Central memory CD4-positive, alpha-beta T cell (primary cell): ENCODE results near the gene ITPK1.
"Not testable (repeated sequence)": the region's sequence is repeated elsewhere in the genome, so short reads cannot be mapped to it uniquely, and the experiment has no call there.

Source experiments
- DNase-seq: peaks from one replicate; pipeline ENCODE4 v3.0.0; 2022

The ITPK1 gene

DNA sequence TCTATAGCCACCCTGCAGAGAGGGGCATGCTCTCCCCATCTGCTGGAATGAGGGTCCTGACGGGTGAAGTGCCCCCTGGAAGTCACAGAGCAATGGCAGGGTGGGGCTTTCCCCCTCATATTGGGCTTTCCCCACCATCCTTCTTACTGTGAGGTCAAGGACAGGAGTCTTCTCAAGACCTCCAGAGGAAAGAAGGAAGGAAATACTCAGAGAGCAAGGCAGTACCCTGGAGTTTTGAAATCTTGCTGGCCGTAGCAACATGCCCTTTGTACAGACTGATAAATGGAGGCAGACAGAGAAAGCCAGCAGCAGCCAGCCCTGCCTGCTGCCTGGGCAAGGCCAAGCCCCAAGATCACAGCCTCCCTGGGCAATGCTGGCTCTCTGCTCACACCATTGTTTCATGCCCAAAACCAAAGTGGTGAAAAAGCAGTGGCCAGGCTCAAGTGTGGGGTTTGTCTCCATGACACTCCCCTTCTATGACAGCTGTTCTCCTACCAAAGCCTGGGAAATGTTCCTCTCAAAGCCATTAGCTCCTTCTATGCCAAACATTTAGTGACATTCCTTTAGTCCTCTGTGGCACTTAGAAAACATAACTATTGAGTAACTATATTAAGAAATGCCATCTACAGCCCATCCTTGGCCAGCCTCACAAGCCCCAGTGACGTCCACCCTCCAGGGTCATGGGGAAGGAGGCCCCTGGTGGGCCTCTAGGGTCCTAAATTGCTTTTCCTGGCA is 13.2 kb upstream of the ITPK1 start:
- no peak for DNase-seq

DNA sequence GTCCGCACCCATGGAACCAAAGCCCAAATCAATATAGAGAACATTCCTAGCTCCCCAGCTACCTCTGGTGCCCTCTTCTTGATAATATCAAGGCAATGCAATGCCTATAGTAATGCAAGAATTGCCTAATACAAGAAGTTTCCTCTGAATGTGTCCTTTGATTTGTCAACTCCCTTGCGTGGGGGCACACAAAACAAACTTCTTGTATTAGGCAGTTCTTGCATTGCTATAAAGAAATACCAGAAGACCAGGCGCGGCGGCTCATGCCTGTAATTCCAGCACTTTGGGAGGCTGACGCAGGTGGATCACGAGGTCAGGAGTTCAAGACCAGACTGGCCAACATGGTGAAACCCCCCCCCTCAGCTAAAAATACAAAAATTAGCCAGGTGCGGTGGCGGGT is 10.4 kb upstream of the ITPK1 start:
- no peak for DNase-seq

DNA sequence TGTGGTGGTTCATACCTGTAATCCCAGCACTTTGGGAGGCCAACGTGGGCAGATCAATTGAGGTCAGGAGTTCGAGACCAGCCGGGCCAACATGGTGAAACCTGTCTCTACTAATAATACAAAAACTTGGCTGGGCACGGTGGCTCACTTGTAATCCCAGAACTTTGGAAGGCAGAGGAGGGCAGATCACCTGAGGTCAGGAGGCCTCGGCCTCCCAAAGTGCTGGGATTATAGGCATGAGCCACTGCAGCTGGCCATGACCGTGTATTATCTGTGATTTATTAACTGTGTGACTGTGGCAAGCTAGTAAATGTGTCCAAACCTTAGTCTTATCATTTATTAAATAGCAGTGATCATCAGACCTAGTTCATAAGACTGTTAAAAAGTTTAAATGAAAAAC is 7.1 kb upstream of the ITPK1 start:
- no peak for DNase-seq

DNA sequence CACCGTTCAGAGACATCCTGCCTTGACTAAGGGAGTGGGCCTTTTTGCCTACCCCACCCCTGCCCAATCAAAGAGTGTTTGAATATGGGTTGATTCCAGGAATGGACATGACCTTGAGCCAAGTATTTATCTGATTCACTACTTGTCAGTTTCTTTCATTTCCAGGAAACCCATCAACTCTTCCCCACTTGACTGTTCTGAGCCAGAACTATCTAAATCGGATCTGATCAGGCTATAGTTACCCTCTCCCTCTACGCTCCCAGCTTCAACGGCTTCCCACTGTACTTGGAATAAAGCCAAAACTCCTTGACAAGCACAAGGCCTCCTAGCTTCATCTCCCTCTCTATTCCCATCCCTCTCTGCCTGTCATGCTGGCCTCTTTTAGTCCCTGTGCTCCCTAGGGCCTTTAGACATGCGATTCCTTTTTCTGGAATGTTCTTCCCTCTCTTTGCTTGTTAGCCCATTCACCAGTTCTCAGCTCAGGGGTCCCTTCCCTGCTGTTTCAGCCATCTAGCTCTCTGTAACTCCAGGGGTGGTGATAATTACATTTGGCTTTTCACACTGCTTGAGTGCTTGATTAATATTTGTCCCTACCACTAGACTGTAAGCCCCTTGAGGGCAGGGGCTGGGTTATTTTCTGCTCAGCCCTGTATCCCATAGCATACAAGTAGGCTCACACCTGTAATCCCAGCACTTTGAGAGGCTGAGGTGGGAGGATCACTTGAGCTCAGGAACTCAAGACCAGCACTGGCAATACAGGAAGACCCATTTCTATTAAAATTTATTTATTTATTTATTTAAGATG is 5.5 kb upstream of the ITPK1 start:
- DNase-seq, result no peak

DNA sequence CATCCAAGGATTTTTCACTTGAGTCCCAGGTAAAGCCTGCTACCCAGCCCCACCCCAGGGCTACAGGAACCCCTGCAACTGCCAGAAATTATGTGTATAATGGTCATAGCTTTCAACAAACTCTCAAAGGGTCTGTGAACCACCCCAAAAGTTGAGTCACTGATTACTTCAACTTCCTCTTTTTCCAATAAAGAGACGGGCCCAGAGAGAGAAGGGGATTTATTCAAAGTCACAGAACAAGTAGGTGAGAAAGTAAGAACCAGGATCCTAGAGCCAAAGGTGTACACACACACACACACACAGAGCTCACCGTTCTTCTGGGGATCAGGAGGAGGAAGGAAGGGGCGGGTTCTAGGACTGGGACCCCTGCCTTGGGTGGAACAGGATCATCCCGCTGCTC is 4.8 kb upstream of the ITPK1 start:
- DNase-seq, result no peak

DNA sequence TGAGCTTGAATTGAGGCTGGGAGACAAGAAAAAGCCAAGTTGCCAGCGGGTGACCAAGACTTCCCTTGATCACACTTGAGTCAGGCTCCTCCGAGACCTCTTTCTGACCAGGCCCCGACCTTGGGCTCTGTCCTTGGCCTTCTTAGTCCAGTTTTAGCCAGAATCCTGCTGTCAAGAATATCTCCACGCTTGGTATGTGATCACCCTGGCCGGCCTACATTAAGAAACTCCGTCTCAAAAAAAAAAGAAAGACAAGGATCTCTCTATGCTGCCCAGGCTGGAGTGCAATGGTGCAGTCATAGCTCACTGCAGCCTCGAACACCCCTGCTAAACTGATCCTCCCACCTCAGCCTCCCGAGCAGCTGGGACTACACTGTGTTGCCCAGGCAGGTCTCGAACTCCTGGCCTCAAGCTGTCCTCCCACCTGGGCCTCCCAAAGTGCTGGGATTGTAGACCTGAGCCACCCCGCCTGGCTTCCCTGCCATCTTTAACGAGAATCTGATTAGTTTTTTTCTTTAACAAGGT is 1.0 kb upstream of the ITPK1 start:
- DNase-seq, result no peak

DNA sequence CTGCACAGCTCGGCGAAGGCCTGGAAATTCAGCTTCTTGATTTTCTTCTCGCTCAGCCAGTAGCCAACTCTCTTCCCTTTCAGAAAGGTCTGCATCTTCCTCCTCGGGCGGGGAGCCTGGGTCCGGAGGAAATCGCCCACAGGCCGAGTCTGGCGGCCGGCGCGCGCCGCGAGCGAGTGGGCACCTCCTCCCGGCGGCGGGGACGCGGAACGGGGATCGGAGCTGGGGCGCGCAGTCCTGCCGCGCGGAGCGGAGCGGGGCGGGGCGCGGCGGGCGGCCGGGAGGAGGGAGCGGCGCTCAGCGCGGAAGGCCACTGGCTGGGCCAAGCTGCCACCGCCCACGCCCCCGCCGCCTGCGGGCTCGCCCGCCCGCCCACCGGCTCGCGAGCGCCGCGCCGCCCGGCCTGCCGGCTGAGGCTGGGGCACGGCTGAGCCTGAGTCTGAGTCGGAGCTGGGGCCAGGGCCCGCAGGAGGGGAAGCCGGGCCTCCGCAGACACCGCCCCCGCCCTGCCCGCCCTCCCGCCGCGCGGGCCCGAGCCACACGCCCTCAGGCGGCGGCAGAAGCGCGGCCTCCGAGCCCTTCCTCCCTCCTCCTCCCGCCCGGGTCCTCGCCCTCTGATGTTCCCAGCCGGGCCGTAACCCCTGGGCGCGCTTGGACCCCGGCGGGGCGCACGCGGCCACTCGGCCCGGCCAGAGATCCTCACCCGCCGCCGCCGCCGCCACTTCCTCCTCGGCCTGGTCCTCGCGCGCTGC is 480 bp downstream of the ITPK1 start:
- peak; percentile 87 for DNase-seq

DNA sequence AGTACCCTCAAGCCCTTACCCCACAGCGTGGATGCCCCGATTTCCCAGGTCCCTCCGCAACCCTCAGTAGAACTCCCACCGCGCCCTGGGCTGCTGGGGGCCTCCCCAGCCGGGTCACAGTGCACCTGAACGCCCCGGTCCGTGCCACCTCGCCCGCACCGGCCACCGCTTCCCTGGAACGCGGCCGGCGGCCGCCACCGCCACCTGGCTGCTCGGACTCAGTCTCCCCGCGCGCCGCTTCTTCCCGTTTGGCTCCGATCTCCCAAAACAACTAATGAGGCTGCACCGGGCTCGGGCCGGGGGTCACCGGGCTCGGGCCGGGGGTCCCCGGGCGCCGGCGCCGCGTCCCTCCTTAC is 1.0 kb downstream of the ITPK1 start:
- no peak for DNase-seq

DNA sequence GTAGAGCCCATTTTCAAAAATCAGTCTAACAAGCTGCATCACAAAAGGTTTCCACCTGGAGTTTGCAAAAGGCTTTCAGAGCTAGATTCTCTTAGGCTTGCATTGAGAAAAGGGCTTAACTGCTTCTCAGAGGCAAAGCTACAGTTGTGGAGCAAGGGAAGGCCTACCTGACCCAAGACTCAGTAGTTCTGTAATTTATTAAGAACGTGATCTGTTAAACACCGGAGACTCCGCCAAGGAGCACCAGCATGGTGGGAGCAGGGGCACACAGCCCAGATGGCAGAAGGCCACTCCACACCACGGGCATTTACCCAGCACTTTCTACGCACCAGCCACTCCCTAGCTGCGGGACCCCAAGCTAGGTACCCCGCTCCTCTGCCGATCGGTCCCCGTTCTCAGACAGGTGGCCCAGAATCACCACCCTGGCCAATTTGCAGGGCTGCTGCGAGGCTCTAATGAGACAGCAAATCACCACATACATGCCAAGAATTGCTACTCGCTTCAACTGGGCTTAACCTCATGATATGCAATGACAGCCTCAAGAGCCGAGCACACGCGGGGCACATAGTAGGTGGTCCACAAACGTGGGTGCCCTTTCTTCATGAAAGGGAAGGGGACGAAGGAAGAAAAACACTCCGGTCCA is 1.5 kb downstream of the ITPK1 start:
- no peak for DNase-seq

DNA sequence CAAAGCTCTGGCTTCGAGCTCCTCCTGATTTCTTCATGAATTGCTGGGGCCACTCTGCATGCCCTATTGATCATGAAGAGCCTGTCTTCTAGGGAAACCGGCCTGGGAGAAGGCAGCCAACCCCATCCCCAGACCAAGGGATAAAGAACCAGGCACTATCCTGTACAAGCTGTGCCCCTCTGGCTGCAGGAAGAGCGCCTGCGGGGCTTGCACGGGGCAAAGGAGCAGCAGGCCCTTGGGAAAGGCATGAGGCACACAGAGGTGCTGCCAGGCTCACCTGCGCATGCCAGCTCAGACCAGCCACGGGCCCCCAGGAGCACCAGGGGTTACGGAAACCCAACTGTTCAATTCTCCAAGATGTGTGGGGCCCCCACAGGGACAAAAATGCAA is 2.1 kb downstream of the ITPK1 start:
- DNase-seq, result no peak

DNA sequence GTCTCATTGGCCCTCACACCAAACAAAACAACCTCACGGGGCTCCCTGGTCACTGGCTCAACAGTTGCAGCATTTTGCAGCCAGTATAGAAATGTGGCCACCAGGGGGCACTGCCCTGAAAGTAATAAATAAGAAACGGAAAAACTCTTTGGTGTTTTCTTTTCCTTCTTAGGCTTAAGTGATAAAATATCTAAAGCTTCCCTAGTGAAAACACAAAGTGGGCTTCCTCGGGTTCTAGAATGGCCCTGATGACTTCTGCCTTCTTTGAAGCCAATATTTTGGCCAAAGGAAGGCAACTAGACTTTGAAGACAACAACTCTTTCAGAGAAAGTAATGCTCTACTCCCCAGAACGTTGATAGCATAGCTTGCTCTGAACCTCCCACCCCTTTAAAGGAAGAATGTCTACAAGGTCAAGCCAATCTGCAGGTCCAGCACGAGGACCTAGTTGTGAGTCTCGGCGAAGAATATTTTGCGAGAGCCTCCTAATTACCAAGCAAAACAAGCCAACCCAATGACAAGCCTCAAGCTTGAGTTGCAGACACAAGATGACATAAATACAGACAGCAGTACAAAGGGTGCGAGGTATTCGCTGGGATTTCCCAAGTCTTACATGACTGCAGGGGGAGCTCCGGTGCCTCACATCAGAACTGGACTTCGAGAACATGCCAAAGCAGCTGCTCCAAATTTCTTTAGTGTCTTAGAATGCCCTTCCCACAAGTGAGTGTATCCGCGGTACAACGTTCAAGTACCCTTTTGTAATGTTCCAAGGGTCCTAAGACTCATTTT is 2.6 kb downstream of the ITPK1 start:
- peak; percentile 63 for DNase-seq

DNA sequence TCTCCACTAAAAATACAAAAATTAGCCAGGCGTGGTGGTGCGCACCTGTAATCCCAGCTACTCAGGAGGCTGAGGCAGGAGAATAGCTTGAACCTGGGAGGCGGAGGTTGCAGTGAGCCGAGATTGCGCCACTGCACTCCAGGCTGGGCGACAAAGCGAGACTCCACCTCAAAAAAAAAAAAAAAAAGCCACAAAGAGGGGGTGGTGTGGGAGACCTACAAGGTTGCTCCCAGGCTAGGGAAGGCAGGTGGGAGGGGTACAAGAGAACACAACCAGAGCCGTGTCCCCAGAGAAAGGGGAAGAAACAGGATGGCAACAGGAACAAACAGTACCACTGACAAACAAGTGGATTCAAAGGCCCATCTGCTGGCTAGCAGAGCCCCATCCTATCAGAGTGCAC is 4.2 kb downstream of the ITPK1 start:
- not testable (repeated sequence) for DNase-seq

DNA sequence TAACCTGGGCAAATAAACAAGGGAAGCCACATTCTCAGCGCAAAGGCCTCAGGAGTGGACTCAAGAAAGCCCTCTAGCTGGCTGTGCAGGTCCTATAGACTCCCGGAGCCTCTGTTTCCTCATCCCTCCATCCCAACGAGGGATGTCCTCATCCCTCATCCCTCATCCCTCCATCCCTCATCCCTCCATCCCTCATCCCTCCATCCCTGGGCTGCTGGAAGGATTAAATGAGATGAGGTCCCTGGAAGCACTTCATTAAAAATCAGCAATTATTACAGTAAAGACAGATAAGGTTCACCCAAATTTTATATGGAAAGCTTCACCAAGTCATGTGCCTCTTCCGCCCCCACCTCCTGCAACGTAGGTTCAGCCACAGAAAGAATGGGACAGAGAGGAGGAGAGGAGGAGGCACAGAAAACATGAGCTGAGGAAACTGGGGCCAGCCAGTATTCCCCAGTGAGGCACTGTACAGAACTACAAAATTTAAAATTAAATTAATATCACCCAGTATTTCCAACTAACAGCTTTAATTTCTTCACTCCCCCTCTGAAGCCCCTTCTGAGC is 4.8 kb downstream of the ITPK1 start:
- DNase-seq, result no peak

DNA sequence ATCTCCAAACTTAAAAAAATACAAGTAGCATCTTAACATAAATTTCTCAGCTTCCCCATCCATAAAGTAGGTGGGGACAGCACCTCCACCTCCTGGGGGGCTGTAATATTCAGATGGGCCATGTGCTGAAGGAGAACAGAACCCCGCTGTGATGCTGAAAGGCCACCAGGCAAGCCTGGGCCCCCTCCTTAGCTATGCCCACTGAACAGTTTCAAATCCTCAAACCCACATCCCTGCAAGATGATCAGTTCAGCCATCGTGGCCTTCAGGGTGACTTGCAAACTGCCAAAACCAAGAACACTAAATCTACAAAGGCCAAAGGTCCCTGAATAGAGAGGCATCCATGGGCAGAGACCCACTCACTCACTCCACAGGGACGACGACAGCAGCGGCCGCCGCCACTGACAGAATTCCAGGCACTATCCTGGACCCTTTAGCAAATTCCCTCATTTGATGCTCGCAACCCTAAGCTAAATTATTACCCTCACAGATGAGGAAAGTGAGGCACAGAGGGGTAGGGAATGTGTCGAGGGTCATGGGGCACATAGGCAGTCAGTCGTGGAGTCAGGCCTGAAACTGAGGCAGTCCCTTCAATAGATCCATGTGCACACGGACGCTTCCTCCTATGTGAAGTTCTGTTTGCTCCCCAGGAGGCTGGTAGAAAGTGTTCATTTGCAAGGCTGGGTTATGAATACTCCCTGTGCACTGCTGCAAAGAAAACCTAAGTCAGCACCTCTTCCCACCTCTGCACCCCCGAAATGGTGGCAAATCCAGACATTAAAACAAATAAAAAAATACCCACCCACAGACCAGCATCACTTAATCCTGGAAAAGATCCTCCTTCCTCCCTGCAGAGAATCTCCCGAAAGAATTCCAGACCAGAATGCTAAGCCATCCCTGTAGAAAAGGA is 5.9 kb downstream of the ITPK1 start:
- no peak for DNase-seq

DNA sequence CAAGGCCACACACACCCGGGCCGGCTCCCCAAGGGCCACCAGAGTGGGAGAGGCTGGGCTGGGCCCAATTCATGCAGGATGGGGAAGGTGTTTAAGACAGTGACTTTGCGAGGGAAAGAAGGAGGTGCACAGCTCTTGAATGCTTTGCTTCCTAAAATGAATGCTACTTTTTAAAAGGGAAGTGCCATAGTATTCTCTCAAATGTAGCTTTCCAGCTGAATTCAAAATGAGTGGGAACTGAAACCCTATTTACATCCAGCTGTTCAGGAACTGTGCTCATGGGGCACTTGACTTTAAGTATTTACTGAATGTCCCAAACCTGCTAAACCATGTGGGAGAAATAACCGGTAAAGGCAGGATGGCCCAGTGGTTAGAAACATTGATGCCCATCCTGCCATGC is 7.6 kb downstream of the ITPK1 start:
- DNase-seq, result no peak

DNA sequence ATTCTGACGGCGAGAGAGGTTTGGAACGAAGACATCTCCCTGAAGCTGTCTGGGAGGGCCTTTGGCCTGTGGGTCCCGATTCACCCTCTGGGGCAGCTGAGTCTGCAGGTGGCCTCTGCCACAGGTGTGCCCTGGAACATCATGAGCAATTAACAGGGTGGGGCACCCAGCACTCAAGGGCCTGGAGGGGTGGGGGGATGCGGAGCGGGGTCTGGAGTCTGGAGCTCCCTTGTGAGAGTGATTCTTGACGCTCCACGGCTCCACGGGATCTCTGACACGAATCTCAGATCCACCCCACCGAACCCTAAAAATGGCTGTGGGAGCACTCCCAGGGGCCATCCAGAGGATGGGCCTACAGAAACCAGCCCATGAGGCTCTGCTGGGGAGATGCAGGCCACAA is 8.3 kb downstream of the ITPK1 start:
- no peak for DNase-seq

DNA sequence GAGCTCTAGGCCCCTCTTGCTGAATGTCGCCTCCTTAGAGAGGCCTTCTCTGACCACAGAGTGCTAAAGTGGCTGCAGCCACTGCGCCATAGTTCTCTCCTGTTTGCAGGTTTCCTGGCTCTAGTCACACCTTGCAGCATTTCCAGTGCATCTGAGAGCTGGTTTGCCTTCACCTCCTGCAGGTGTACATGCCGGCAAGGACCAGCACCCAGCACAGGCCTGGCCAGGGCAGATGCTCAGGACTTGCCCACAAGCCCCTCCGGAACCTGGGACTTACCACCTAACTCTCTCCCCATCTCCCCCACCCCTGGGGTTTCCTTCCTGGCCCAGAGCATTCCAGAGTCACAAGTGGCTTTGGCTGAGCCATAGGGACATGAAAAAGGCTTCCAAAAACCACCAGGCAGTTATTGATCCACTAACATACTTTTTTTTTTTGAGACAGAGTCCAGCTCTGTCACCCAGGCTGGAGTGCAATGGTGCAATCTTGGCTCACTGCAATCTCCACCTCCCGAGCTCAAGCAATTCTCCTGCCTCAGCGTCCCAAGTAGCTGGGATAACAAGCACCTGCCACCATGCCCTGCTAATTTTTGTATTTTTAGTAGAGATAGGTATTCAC is 9.1 kb downstream of the ITPK1 start:
- no peak for DNase-seq

DNA sequence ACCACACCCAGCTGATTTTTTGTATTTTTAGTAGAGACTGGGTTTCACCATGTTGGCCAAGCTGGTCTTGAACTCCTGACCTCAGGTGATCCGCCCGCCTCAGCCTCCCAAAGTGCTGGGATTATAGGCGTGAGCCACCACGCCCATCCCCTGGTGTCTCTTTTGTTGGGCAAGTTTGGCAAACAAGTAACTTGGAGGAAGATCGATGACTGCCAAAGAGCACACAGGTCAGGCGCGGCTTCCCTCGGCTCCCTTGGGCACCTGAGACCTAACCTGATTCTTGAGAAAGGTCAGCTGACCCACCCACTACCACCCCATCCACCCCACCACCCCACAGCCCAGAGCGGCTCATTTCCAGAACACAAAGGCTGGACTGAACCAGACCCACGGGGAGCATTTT is 9.9 kb downstream of the ITPK1 start:
- DNase-seq, result not testable (repeated sequence)

DNA sequence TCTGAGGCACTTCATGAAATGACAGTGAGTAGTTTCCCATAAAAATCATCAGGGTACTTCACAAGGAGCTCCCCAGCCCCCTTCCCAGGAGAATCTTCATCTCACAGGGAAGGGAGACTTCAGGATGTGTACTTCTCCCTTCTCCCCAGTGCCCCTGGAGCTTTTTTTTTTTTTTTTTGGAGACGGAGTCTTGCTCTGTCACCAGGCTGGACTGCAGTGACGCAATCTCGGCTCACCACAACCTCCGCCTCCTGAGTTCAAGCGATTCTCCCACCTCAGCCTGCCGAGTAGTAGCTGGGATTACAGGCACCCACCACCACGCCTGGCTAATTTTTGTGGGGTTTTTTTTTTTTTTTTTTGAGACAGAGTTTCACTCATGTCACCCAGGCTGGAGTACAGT is 10.4 kb downstream of the ITPK1 start:
- DNase-seq, result no peak

DNA sequence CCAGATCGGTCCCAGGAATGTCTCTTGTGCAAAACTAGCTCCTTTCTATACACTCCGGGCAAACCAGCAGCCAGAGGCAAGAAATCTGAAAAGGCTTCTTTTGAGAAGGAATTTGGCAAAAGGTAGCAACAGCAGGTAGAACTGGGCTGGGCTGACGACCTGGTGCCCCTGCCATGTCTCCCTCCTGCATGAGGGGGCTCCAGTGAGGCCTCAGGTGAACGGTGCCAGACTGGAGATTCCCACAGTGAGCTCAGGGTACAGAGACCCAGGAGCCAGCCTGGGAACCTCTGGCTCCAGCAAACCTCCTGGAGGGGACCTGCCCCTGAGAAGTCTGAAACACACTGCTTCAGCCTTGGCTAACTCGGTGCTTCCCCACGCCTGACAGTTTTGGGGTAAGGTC is 10.8 kb downstream of the ITPK1 start:
- DNase-seq, result no peak
